ENCODE results near the gene CASP7. TPM values are rescaled to one million over a fixed set of nuclear protein-coding genes. Genes with fewer than 3 reads are reported as not detected.

CASP7 gene
- total and polyA plus RNA-seq, 8 donors: 34.0 to 50.5 (median 43.7) TPM

DNA sequence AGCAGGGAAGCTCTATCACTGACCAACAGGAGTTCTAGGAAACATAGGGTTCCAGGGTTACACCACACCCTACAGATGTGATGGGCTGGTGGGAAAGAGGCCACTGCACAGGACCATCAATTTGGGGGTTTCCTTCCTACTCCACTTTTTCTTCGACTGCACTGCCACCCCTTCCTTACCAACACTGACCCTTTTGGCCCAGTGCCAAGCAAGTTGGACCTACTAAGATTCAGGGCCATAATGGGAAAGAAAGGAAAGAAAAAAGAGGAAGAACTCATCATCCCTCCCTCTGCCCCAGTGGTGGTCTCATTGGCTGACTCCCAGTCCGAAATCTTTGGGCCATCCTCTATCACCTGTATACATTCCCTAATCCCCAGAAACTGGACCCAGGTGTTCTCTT lies 65.7 kb downstream of the CASP7 start:
- no peaks in the 10 kb centered on the region for H3K36me3 ChIP-seq
- TF ChIP-seq CTCF (IDR thresholded peaks at IDR 0.05): no peak
- intact Hi-C loops (cut with DNase I): no loop called here

GRCh38 chr10:113746217-113746957 lies 66.7 kb downstream of the CASP7 start:
- intact Hi-C loops (cut with DNase I): no loop called here
- Histone ChIP-seq H3K36me3 (no peaks in the 10 kb centered on the region), H3K4me3 (no peak overlapping the region), H3K27ac (no peak overlapping the region), H3K9me3 (no peaks in the 10 kb centered on the region), H3K27me3 (no peaks in the 10 kb centered on the region), H3K4me1 (peaks cover 0 to 5% of the 10 kb centered on the region in 2 donors)
- no peak for DNase-seq
- ATAC-seq: no peak
- no peak for TF ChIP-seq CTCF (IDR thresholded peaks at IDR 0.05)

More for the DNA sequence above, 65.7 kb downstream of the CASP7 start:
- no peak overlapping the region for H3K27ac ChIP-seq
- ATAC-seq (no peak), DNase-seq (no peak)
- peaks cover 0 to 5% of the 10 kb centered on the region in 2 donors for H3K4me1 ChIP-seq
- no peaks in the 10 kb centered on the region for H3K27me3 ChIP-seq
- no peaks in the 10 kb centered on the region for H3K9me3 ChIP-seq
- H3K4me3 ChIP-seq: no peak overlapping the region

- TF ChIP-seq CTCF (IDR thresholded peaks at IDR 0.05): no peak
- Histone ChIP-seq H3K4me3 (no peak within 1 kb of the TSS), H3K27me3 (no peaks in the 10 kb centered on the region), H3K27ac (no peak within 1 kb of the TSS), H3K36me3 (no peaks in the 10 kb centered on the region), H3K4me1 (peaks cover 0 to 14% of the 10 kb centered on the region in 2 donors), H3K9me3 (no peaks in the 10 kb centered on the region)
- DNase-seq (no peak), ATAC-seq (no peak)
- intact Hi-C loops (cut with DNase I): no loop called here
These were observed 71.5 kb downstream of the CASP7 start, which contains the start of gene PLEKHS1 for GRCh38 chr10:113751181-113751732. TSS of gene PLEKHS1 (plus strand) at chr10:113751682. CDS start at chr10:113755278, 3,596 bp downstream.

DNA sequence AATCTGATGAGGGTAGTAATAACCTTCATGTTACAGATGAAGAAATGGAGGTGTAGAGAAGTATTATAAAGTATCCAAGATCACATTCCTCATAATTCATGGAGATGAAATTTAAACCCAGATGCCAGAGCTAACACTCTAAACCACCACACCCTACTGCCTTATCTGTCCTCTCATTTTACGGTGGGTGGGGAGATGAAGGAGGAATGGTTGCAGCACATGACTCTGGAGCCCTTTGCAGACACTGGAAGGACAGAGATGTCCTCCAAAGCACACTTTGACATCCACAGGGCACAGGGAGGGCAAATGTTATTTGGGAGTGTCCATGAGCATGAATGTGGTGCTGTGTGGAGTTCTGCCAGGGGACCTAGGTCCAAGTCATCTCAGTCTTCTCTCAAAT lies 72.8 kb downstream of the CASP7 start:
- intact Hi-C loops (cut with DNase I): no loop called here
- Histone ChIP-seq H3K27ac (no peak overlapping the region), H3K4me3 (no peak overlapping the region), H3K9me3 (no peaks in the 10 kb centered on the region), H3K36me3 (no peaks in the 10 kb centered on the region), H3K4me1 (peaks cover 0 to 11% of the 10 kb centered on the region in 2 donors), H3K27me3 (no peaks in the 10 kb centered on the region)
- DNase-seq (no peak), ATAC-seq (no peak)
- TF ChIP-seq CTCF (IDR thresholded peaks at IDR 0.05): no peak

- no peaks in the 10 kb centered on the region for H3K27me3 ChIP-seq
- no peaks in the 10 kb centered on the region for H3K36me3 ChIP-seq
- intact Hi-C loops (cut with DNase I): no loop called here
- H3K9me3 ChIP-seq: no peaks in the 10 kb centered on the region
- ATAC-seq (peak; percentile 65), DNase-seq (peak in 1 of 4 donors; percentile 35)
- no peak overlapping the region for H3K27ac ChIP-seq
- TF ChIP-seq CTCF (IDR thresholded peaks at IDR 0.05): no peak
- peaks cover 0 to 11% of the 10 kb centered on the region in 2 donors for H3K4me1 ChIP-seq
- H3K4me3 ChIP-seq: no peak overlapping the region
These were observed 73.4 kb downstream of the CASP7 start for GRCh38 chr10:113753020-113753692.

Data from left lung (tissue), 10 donors.